Esophagus muscularis mucosa (tissue), 3 donors: ENCODE results near the gene NXNL2.

Source experiments
- CTCF ChIP-seq, 3 experiments: fragments of 200-600 bp in 2 of 3; fragments of 450-650 bp in 1 of 3; sonication (generic) in 2 of 3; IDR thresholded peaks; one replicate each; pipeline ENCODE4 v1.5.1; 2017 to 2019; ENCODE audit warnings: antibody characterized with exemption in 3 of 3, mild to moderate bottlenecking in 2 of 3, moderate library complexity in 1 of 3
- POLR2AphosphoS5 ChIP-seq, 2 donors: sonication (generic); formaldehyde crosslinking; IDR thresholded peaks; one replicate each; pipeline ENCODE4 v1.6.1; 2017; ENCODE audit warnings: antibody characterized with exemption in 2 of 2

- no peak for TF ChIP-seq POLR2AphosphoS5 (IDR thresholded peaks at IDR 0.05)
- TF ChIP-seq CTCF (IDR thresholded peaks at IDR 0.05): no peak
These were observed 36.1 kb upstream of the NXNL2 start for GRCh38 chr9:88498880-88499279.
